ENCODE data around the gene COBL.

The COBL gene

DNA sequence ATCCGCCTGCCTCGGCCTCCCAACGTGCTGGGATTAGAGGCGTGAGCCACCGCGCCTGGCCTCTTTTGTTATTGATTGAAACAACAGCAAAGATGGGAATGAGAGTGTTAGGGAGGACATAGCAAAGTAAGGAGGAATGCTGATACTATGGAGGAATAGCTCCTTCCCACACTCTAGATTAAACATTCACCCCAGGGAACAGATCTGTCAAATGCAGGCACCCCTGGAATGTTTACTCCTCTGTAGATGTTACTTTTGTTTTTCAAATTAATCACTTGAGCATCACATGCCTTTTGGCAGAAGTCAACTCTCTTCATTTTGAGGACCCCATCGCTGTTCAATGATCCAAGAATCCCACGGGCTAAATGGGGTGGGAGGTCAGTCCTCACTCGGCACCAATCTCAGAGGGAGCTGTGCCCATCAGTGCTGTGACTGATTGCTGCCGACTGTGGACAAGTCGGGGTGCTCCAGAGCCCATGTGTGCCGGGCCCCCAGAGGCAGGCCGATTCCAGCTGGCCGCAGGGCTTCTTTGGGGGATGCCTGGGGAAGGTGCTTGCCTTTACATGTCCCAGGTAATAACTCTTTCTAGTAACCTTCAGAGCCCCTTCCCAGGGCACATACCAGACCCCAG, 10.2 kb upstream of the COBL start:
- no peak for DNase-seq (ENCODE audit: low spot score)

DNA sequence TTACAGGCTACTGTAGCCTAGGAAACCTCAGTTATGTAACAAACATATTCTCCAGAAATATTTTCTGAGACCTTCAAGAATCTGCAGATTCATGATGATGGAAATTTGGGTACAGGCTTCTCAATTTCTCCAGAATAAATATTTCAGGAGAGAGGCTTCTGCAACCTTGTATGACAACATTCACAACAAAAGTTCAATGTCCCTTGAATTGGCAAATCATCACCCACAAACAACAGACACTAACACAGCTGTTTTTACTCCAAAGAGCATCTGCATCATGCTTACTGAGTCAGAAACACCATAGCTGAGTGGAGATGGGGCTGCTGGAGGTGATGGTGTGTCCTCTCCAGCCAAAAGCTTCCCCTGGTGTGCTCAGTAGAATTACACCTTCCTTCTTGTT, 9.3 kb upstream of the COBL start:
- DNase-seq (ENCODE audit: low spot score) (no peak), FAIRE-seq (no peak)

More for the DNA sequence above, 10.2 kb upstream of the COBL start:
- FAIRE-seq, result no peak

DNA sequence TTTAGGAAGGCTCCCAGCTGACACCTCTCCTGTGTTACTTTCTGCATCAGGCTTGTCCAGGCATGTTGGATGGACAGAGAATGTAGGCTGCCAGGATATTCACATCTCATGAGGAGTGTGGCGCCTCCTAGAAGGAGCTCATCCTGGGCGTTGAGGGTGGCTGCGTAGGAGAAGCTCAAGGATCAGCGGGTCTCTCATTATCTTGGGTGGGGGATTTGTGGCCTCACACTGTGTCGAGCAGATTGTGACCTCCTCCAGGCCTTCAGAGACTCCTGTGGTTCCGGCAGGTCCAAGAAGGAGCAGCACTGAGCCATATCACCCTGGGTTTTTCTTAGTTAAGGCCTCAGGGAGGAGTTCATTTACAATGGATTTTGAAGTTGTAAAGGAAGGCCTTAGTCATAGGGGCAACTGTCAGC, 8.7 kb upstream of the COBL start:
- FAIRE-seq (no peak), DNase-seq (ENCODE audit: low spot score) (no peak)

DNA sequence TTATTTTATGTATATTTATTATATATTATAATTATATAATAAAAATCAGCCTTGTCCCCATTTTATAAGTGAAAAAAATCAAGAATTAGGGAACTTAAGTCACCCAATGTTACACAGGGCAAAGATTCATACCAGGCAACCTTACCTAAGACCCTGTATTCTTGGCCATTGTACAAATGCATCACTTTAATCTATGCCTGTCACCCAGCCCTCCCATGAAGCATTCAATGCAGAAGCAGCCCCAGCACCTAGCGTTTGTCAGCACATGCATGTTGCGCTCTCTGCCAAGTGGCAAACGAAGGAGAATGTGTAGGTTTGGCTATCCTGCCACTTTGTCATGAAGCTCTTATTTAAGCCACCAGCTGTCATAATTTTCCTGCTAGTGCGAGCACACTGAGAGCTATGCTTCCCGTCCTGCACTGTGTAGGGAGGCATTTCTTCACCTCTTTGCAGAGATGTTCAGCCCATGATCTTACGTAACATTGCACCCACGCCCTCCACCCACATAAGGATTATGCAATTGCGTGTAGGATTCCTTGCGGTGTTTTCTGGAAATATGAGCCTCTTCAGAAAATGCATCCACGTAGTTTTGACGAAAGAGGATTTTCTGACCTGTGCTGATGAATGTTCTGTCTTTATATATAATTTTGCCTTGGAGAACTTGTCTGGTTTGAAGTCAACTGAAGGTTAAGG, 7.7 kb upstream of the COBL start:
- no peak for FAIRE-seq
- DNase-seq (ENCODE audit: low spot score), result peak; percentile 49

DNA sequence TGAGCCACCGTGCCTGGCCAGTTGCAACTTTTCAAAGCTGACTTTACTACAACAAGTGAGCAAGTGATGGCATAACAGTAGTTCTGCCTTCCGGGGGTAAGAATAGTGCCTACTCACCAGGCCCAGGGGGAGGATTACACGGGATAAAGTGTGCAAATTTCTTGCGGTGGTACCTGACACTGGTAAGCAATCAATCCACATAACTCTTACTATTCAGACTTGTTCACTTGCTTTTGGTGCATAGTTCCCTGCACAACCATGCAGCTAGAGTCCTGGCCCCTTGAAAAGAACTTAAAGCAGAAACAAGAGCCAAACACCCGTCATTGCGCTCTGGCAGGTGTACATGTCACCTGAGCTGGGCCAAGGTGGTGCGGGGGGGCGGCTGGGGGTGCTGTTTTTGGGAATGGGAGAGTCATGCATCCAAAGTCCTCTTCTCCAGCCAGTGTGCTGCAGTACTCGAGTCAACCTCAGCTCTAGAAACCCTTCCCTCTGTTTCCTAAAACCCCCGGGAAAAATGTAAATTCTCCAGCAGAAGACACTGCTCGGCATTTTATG, 5.4 kb upstream of the COBL start:
- no peak for DNase-seq (ENCODE audit: low spot score)
- no peak for FAIRE-seq

DNA sequence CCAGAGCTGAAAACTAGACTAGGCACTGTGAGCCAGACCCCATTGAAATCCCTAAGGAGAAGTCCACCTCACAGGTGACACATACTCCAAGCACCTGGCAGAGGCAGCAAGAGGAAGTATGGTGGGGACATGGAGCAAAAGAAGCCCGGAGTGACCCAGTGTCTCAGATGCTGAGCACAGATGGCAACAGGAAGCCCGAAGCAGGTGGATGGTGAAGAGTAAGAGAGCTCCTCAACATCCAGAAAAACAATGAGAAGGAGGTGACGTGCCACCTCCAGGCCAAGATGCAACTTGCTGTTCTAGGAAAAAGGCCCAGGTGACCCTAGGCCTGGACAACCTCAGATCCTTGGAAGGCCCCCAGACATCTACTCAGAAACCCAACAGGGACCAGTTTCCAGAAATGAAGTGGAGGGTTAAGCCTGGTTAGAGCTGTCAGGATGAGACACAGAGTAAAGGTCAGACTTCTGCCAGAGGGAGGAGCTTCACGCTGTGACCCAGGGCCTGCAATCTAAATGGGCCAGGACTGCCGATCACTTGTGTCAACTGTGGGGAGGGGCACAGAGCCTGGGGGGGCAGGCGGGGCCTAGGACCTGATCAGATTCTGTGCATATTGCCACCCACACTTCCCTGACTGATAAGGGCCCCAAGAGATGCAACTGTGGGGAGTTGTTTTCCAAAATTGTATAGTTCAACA, 2.4 kb upstream of the COBL start:
- FAIRE-seq (no peak), DNase-seq (ENCODE audit: low spot score) (no peak)

DNA sequence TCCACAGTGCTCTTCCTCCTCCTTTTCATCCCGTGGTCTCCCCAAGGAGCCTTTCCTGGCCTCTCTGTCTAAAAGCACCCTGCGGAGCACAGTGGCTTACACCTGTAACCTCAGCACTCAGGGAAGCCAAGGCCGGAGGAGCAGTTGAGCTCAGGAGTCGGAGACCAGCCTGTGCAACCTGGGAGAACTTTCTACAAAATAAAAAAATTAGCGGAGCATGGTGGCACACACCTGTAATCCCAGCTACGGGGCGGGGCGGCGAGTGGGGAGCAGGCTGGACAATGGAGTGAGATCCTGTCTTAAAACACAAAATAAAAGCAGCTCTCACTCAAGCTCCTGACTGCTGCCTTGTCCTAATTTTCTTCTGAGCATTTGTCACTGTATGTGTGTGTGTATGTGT, 1.4 kb upstream of the COBL start:
- FAIRE-seq, result no peak

DNA sequence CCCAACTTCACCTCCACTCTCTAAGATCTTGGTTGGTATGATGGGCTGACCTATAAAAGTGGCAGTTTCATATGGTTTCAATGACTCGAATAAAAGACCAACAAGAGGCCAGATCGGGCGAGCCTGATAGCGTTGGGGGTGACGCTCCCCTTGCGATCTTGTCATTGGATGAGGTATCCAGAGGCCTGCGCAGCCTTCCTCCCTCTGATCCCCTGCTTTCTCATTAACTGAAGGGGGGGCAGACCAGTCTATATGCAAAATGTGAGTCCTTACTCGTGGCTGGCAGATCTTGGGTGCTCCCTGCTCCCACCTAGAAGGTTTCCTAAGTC, 937 bp upstream of the COBL start:
- DNase-seq (ENCODE audit: low spot score) (no peak), FAIRE-seq (no peak)

More for the DNA sequence above, 1.4 kb upstream of the COBL start:
- no peak for DNase-seq (ENCODE audit: low spot score)

DNA sequence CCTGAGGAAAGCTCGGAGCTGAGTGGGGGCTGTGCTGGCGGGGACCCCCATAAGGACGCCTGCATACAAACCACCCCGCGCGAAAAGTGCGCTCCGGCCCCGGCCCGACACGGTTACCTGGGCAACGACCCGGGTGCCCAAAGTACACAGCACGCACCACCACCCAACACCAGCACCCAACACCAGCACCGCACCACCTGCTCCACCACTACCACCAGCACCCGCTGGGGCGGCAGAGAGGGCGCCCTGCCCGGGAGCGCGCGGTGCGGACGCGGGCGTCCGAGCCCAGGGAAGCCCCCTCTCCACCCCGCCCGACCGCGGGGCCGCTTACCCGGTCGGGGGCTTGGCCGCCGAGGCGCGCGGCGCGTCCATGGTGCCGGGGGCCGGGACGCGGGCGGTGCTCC, 345 bp downstream of the COBL start:
- peak; percentile 92 for FAIRE-seq
- DNase-seq (ENCODE audit: low spot score), result peak; percentile 84

DNA sequence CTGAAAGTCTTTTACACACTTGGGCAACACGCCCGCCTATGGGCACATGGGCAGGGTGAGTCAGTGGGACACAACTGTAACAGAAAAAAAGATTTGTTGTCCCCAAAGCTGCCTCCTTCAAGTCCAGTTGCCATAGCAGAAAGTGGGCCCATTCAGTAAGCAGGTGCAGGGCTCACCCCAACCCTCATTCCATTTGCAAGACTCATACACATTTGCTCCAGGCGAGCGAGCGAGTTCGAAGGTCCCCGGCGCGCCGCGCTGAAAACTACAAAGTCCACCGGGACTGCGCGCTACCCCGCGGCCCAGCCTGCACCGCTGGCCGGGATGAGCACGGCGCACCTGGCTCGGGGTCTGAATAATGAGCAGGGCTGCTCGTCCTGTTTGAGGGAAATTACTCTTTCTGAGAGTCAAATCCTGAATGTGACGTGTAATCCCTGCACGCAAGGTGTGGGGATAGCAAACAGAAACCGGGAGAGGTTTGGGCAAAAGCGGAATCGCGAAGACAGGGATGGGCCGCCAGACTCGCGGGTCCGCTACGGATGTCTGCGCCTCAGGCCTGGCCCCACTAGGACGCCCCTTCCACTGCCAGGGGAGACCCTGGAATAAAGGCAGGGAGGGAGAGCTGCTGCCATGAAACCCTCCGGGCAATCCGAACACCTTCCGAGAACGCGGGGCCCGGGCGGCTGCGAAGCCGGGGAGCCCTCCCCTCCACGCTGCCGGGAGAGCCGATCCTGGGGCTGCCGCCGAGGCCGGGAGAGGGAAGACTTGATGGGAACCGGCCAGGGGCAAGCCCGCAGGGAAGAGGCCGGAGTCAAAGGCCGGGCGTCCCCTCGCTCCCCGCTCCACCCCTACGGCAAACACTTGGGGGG, 982 bp downstream of the COBL start:
- DNase-seq (ENCODE audit: low spot score) (no peak), FAIRE-seq (peak; percentile 70)

DNA sequence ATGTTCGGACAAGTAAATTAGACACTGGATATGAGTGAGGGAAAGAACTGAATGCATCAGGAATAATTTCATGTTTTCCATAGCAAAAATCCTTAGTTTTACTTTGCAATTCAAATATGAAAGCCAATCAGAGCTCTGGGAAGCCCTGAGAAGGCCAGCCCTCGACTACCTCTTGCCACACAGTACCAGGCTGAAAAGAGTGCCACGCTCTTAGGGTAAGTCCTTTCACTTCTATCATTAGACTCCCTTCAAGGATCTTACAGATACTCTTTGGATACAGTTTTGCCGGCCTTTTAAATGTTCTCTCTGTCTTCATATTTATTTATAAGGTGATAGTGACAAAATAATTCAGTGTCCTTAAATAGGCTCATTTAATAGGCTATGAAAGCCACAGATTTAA, 1.9 kb downstream of the COBL start:
- no peak for FAIRE-seq
- DNase-seq (ENCODE audit: low spot score), result no peak

DNA sequence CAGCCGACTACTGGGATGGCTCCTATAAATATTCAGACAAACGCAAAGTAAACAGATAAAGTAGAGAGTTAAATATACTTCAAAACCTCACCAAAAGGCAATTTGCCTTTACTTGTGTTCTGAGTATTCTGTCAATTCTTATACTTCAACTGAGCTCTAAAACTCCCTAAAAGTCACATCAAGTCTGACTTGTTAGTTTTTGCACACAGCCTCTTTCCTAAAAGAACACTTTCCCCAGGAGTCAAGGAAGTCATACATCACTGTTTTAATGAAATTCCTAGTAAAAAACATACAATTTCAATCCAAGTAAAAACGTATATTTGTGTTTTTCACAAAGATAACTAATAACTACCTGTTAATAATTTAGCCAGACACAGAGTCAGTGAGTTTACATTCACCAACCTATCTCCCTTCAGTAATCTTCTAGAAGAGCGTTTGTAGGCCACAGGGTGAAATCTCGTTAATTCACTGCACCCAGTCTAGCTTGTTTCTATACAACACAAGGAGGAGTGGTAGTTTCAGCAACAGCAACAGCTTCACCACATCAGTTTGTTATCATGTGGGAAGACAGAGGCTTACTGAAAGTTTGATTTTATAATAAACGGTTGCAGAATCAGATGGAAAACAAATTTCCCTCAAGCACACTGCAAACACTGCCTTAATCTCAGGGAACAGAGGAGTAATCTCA, 2.7 kb downstream of the COBL start:
- FAIRE-seq (peak; percentile 52), DNase-seq (ENCODE audit: low spot score) (no peak)

DNA sequence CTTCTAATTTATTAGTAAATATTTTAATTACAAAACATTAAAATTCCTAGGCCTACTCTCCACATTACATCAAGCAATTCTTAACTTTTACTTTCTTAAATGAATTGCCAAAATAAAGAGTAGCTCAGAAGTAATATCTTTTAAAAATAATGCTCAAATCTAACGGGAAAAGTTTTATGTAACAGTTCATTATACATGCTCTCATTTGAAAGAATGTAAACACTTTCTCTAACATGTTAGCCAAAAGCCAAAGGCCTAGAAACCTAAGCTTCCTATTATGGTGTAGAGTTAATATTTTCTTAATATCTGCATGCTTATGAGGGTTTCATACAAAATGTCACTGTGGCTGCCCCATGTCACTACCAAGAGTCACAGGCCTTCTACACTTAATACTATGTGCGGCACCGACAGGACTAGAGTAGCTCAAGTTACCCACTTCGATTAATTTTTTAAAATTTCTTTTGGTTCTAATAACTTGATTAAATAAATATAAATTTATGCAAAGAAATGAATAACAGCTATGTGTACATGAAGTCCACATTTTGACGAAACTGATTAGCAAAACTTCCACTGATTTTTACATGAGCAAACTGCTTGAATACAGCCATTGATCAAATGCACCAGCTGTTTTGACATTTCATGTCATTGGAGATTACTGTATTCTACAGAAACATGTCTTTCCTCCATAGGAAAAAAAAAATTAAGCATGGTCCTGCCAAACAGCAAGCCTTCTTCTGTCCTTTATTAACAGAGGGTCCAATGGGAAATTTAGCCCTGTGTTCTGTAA, 3.5 kb downstream of the COBL start:
- DNase-seq (ENCODE audit: low spot score), result no peak
- no peak for FAIRE-seq

DNA sequence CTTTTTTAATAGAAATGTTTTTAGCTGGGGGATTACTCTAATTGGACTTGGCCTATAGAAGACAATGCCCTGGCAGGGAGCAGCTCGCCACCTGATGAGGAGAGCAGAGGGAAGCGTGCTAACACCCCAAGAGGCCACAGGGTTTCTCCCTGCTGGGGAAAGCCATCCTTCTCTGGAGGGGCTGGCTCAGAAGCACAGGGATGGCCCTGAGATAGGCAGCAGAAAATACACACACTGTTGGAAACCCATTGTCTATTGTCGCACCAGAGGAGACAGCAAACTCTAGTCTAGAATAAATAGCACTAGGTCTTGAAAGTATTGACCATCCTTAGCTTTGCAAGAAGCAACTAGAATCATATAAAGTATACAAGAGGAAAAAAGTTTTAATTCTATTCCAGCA, 5.4 kb downstream of the COBL start:
- FAIRE-seq (no peak), DNase-seq (ENCODE audit: low spot score) (no peak)

DNA sequence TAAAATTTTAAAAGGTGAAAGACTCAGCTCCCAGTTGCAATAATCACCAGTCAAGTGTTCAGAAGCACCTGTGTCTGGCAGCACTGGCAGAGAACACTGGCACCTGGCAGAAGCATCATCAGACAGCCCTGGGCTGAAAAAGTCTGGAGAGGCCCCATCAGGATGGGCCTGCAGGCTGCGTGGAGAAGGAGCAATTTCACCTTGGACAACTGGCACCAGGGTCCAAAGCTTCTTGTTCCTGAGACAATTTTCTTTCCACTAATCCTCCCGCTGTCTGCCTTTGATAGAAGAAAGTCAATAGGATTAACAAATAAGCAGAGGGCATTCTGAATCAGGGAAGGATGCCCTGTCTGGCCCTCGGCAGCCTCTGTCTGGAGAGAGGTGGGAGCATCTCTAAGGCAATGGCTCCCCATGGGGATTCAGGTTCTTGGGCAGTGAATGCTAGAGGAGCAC, 6.5 kb downstream of the COBL start:
- no peak for DNase-seq (ENCODE audit: low spot score)
- FAIRE-seq, result no peak

DNA sequence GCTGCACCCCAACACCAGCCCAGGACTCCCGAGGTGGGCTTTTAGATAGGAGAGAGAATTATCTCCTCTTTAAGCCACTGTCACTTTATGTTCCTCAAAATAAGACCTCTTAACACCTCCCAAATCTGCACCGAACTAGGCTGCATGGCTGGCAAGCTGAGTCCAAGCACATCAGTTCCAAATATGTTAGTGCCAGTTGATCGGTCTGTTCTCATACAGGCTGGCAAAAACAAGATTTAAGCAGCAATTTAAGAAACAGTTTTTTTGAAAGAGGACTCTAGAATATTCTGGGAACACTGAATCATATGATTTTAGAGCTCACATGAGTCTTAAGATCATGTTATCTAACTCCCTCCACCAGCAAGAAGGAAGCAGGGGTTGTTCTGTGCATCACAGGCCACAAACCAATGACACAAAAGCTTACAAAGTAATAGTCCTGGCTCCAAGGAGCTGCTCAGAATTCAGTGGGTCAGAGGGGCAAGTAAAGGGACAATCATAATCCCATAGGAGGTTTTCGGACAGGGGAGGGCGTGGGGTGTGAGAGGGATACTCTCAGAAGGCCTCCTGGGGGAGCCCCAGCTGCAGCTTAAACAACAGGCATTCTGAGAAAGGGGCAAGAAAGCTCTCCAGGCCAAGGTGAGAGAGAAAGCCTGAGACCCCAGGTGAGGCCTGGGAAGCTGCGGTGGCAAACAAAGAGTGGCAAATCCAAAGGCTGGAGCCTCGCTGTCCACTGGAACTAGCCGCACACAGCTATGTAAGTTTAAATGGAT, 7.1 kb downstream of the COBL start:
- DNase-seq (ENCODE audit: low spot score) (no peak), FAIRE-seq (no peak)

DNA sequence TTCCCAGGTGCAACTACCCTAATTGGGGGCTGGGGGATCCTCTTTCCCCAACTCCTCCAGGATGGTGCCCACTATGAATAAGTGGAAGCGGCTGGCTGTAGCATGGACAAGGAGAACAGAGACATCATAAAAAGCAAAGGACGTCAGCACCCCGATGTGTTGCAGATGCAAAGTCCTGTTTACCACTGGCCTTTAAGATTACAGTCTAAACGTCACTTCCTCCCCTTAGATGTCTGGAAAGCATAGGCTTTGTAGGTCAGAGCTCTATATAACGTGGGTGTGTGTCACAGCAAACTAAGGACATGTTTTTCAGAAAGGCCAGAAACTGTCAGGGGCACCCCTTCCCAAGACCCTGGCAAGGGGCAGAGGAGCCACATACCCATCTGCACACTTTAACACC, 7.9 kb downstream of the COBL start:
- no peak for FAIRE-seq

DNA sequence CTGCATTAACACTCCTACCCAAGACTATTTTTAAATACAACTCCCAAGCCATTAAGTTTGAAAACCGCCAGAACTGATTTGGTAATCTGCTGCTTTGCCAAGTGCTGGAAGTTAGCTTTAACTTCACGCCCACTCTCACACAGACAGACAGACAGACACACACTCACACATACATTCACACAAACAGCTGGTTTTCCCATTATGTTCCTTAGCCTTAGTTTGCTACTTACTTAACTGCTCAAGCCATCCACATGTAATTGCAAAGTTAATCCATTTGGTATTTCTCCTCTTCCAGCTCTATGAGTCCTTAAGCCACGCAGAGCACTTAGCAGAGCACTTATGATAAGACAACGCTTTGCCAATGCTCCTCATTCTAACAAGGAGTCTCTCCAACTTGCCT, 8.3 kb downstream of the COBL start:
- DNase-seq (ENCODE audit: low spot score), result no peak
- FAIRE-seq, result peak; percentile 9

More for the DNA sequence above, 7.9 kb downstream of the COBL start:
- no peak for DNase-seq (ENCODE audit: low spot score)

DNA sequence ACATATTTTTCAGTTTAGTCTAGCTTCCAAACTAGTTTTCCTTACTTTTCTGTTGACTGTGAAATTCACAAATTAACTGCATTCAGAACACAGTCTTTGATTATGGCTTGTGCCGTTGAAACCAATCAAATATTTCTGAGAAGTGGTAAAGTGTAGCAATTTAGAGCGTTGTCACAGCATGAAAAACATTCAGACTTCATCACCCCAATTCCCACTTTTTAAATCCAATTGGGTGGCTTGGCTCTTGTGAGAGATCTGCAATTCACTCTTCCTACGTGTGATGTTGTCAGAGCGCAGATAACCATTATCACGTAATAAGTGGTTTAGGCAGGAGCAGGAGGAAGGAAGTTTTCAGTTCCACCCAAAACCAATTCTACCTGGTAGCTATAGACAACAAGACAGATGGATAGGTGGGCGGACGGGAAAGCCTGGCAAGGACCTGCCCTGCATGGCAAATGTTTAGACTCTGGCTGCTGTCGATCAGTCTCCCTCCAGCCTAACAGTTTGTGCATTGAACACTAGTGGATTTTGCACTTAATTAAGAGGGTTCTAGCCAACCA, 8.9 kb downstream of the COBL start:
- DNase-seq (ENCODE audit: low spot score), result no peak
- FAIRE-seq, result peak; percentile 46
